ENCODE measurements around the gene NLGN1. TPM values are rescaled to one million over a fixed set of nuclear protein-coding genes. Genes with fewer than 3 reads are reported as not detected.

Gene NLGN1
- total RNA-seq, 2 donors from 2014 or later: 1.3 to 2.4 TPM

DNA sequence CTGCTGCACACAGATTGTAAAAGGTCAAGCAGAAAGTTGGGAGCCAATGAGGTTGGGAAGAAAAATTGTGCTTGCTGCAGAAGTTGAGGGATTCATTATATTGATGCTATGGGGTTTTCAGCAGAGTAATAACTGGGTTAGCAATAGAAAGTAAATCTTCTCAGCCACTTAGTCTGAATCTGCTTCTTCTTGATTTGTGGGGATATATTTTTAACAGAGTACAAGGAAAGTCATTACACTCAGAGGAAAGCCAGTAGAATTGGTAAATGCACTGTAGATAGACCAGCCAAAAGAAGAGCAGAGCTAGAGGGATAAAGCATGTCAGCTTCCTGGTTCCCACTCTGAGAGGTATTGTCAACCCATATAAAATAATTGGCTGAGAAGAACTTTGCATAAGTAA lies 663.6 kb downstream of the NLGN1 start:
- Histone ChIP-seq H3K27ac (no peak overlapping the region), H3K4me1 (no peaks in the 10 kb centered on the region), H3K36me3 (no peaks in the 10 kb centered on the region), H3K4me3 (no peak overlapping the region), H3K27me3 (no peaks in the 10 kb centered on the region), H3K9me3 (peaks cover 0 to 13% of the 10 kb centered on the region in 2 donors)
- TF ChIP-seq, protein P1, sequence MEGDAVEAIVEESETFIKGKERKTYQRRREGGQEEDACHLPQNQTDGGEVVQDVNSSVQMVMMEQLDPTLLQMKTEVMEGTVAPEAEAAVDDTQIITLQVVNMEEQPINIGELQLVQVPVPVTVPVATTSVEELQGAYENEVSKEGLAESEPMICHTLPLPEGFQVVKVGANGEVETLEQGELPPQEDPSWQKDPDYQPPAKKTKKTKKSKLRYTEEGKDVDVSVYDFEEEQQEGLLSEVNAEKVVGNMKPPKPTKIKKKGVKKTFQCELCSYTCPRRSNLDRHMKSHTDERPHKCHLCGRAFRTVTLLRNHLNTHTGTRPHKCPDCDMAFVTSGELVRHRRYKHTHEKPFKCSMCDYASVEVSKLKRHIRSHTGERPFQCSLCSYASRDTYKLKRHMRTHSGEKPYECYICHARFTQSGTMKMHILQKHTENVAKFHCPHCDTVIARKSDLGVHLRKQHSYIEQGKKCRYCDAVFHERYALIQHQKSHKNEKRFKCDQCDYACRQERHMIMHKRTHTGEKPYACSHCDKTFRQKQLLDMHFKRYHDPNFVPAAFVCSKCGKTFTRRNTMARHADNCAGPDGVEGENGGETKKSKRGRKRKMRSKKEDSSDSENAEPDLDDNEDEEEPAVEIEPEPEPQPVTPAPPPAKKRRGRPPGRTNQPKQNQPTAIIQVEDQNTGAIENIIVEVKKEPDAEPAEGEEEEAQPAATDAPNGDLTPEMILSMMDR (IDR thresholded peaks at IDR 0.05): no peak
- no peak for DNase-seq (ENCODE audit: low spot score)

DNA sequence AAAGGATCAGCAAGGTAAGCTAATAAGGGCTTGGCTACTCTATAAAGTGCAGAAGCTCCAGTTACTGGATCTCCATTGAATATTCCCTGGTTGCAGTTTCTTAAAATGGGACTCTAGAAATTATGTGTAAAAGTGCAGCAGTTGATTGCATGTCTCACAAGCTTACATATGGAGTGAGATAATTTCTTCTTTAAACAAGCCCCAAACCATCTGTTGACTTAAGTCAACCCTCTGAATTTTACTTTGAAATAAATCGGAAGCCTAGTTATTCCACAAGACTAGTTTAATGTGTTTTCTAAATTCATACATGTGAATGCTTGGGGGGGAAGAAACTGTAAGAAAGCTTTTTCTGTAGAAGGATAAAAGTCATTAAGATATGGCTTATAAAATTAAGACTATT lies 664.2 kb downstream of the NLGN1 start:
- TF ChIP-seq, protein P1 (IDR thresholded peaks at IDR 0.05): no peak

DNA sequence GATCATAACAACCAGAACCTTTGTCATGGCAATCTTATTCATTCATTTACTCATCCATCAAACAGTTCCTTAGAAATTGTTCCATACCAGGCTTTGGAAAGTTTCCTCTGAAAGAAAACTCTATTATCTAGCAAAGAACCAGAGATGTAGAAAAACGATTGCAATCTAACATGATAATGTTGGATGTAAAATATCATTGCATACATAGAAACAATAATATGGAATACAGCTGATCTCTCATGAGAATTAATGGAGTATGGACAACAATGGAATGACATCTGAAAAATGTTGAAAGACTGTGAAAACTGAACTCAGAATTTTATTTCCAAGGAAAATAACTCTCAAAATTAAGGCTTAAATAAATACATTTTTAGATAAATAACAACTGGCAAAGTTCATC lies 665.4 kb downstream of the NLGN1 start:
- Histone ChIP-seq H3K4me3 (no peak overlapping the region), H3K36me3 (no peaks in the 10 kb centered on the region), H3K27me3 (no peaks in the 10 kb centered on the region), H3K9me3 (peaks cover 0 to 13% of the 10 kb centered on the region in 2 donors), H3K27ac (no peak overlapping the region), H3K4me1 (no peaks in the 10 kb centered on the region)
- TF ChIP-seq, protein P1 (IDR thresholded peaks at IDR 0.05): no peak
- no peak for DNase-seq (ENCODE audit: low spot score)

More for the DNA sequence above, 664.2 kb downstream of the NLGN1 start:
- no peak for DNase-seq (ENCODE audit: low spot score)
- H3K27me3 ChIP-seq: no peaks in the 10 kb centered on the region
- no peaks in the 10 kb centered on the region for H3K4me1 ChIP-seq
- H3K27ac ChIP-seq: no peak overlapping the region
- no peak overlapping the region for H3K4me3 ChIP-seq
- no peaks in the 10 kb centered on the region for H3K36me3 ChIP-seq
- H3K9me3 ChIP-seq: peaks cover 0 to 13% of the 10 kb centered on the region in 2 donors

DNA sequence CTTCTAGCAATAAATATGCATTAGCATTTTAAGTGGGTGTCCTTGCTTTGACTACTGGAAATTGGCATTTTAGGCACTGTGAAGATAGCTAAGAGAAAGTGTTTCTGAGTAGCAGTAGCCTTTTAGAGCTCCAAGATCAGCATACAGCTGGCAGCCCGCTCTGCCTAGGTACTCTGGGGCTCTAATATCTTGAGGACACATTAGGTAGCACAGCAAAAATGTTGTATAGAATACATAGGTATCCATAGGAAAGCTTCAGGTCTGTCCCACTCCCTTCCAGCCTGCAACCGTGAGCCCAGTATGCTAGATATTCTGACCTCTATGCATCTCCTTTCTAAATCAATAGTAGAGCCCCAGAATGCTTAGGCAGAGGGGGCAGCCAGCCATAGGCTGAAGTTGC lies 670.5 kb downstream of the NLGN1 start:
- H3K27me3 ChIP-seq: no peaks in the 10 kb centered on the region
- TF ChIP-seq, protein P1 (IDR thresholded peaks at IDR 0.05): no peak

DNA sequence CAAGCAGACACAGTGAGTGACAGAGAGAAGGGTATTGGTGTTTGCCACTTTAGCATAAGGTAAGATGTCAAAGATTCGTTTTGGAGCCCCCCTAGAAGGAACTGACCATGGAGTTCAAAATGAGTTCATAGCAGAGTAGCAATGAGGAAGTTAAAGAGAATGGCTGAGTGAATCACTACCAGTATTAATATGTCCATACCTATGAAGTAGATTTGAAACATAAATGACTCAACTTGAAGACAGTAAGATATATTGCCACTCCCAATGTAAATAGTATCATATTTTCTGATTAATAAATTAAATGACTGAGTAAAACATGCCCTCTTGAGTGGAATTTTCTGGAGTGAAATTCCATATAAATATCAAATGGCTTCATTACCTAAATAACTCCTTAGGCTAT lies 675.1 kb downstream of the NLGN1 start:
- Histone ChIP-seq H3K4me1 (no peaks in the 10 kb centered on the region), H3K27me3 (no peaks in the 10 kb centered on the region), H3K9me3 (no peaks in the 10 kb centered on the region), H3K36me3 (no peaks in the 10 kb centered on the region), H3K27ac (no peak overlapping the region), H3K4me3 (no peak overlapping the region)
- TF ChIP-seq, protein P1 (IDR thresholded peaks at IDR 0.05): no peak
- no peak for DNase-seq (ENCODE audit: low spot score)

More for the DNA sequence above, 670.5 kb downstream of the NLGN1 start:
- no peak overlapping the region for H3K27ac ChIP-seq
- H3K36me3 ChIP-seq: no peaks in the 10 kb centered on the region
- no peak for DNase-seq (ENCODE audit: low spot score)
- H3K4me3 ChIP-seq: no peak overlapping the region
- no peaks in the 10 kb centered on the region for H3K4me1 ChIP-seq
- H3K9me3 ChIP-seq: peaks cover 0 to 3% of the 10 kb centered on the region in 2 donors

DNA sequence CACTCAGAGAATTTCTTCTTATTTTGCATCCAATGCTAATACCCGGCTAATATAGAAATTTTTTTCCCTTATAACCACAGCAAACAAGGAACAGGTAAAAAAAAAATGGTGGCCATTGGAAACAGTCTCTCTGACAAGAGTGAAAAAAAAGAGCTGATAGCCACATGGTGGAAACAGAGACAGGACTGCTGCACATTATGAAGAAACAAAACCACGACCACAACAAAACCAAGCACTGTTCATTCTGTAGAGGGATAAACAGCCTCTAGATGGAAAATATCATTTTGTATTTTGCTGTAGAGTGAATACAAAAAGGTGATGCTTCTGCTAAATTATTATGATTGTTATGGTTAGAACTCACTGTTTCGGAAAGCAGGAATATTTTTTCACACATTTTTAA lies 686.2 kb downstream of the NLGN1 start:
- no peak overlapping the region for H3K4me3 ChIP-seq
- H3K9me3 ChIP-seq: no peaks in the 10 kb centered on the region
- H3K27me3 ChIP-seq: no peaks in the 10 kb centered on the region
- H3K4me1 ChIP-seq: no peaks in the 10 kb centered on the region
- no peak overlapping the region for H3K27ac ChIP-seq
- DNase-seq (ENCODE audit: low spot score): no peak
- TF ChIP-seq, protein P1 (IDR thresholded peaks at IDR 0.05): no peak
- no peaks in the 10 kb centered on the region for H3K36me3 ChIP-seq
